Fibroblast of lung (primary cell): ENCODE data around the gene ZNF620. TPM values are rescaled to one million over a fixed set of nuclear protein-coding genes. Genes with fewer than 3 reads are reported as not detected.

Experiments
- DNase-seq, 2 donors: peaks; one replicate each; pipeline versions ENCODE4 v3.0.0 to v3.0.0-alpha.2; 2010; ENCODE audit warnings: low read depth in 2 of 2
- H2AFZ ChIP-seq: 2 replicates; pipeline ENCODE4 v1.5.1; 2012; ENCODE audit warnings: low read length, control low read depth, inconsistent platforms
- H3K27ac ChIP-seq: 2 replicates; pipeline ENCODE4 v1.5.1; 2011; ENCODE audit warnings: low read length, control low read depth; ENCODE audit not compliant: insufficient read depth
- H3K27me3 ChIP-seq: 2 replicates; pipeline ENCODE4 v1.5.1; 2011; ENCODE audit warnings: mild to moderate bottlenecking, low read length; ENCODE audit not compliant: control insufficient read depth, insufficient read depth
- H3K36me3 ChIP-seq: 2 replicates; pipeline ENCODE4 v1.5.1; 2011; ENCODE audit warnings: low read length; ENCODE audit not compliant: control insufficient read depth, insufficient read depth
- H3K4me1 ChIP-seq: 2 replicates; pipeline ENCODE4 v1.5.1; 2011; ENCODE audit warnings: low read length; ENCODE audit not compliant: control insufficient read depth, insufficient read depth; ENCODE audit errors: extremely low read depth
- H3K4me2 ChIP-seq: 2 replicates; pipeline ENCODE4 v1.5.1; 2011; ENCODE audit warnings: low read length, control low read depth; ENCODE audit not compliant: insufficient read depth; ENCODE audit errors: extremely low read depth
- H3K4me3 ChIP-seq, 4 experiments: fragments of 200-600 bp in 1 of 4; sonication (generic) in 1 of 4; replicated peaks in 1 of 4; 2 replicates each; pipeline ENCODE4 v1.5.1; 2011 to 2016; ENCODE audit warnings: low read length in 4 of 4, low read depth in 3 of 4, mild to moderate bottlenecking in 3 of 4, control low read depth in 2 of 4, inconsistent platforms in 1 of 4, mixed read lengths in 1 of 4; ENCODE audit not compliant: insufficient read depth in 1 of 4; ENCODE audit errors: control extremely low read depth in 1 of 4
- H3K79me2 ChIP-seq: 2 replicates; pipeline ENCODE4 v1.5.1; 2012; ENCODE audit warnings: mild to moderate bottlenecking, low read length, inconsistent platforms; ENCODE audit not compliant: control insufficient read depth, insufficient read depth
- H3K9ac ChIP-seq: 2 replicates; pipeline ENCODE4 v1.5.1; 2011; ENCODE audit warnings: mild to moderate bottlenecking, low read length, control low read depth; ENCODE audit not compliant: insufficient read depth
- H3K9me3 ChIP-seq: 2 replicates; pipeline ENCODE4 v1.5.1; 2012; ENCODE audit warnings: low read depth, low read length; ENCODE audit not compliant: control insufficient read depth, insufficient read depth
- H4K20me1 ChIP-seq: 2 replicates; pipeline ENCODE4 v1.5.1; 2011; ENCODE audit warnings: low read length; ENCODE audit not compliant: control insufficient read depth, insufficient read depth; ENCODE audit errors: extremely low read depth
- EZH2 ChIP-seq: IDR thresholded peaks from 2 replicates; pipeline ENCODE4 v1.5.1; 2012; ENCODE audit warnings: low read length, control low read depth, mild to moderate bottlenecking; ENCODE audit errors: missing control alignments
- polyA minus RNA-seq: library from RNA; depleted of rRNA, polyadenylated mRNA; stranded (reverse); fragments of >200 nt; gene quantifications from 2 replicates; pipeline ENCODE4 v1.2.3, GENCODE V29; 2011; ENCODE audit warnings: low replicate concordance
- polyA plus RNA-seq, 2 donors: library from polyadenylated mRNA; depleted of rRNA in 1 of 2; stranded (reverse) in 1 of 2; unstranded in 1 of 2; fragments of >200 nt; gene quantifications; 2 replicates each; pipeline ENCODE4 v1.2.1, GENCODE V29; 2011 to 2012; ENCODE audit warnings: missing spikeins in 1 of 2
- total RNA-seq: library from RNA; depleted of rRNA; stranded (reverse); fragments of >200 nt; gene quantifications from 2 replicates; pipeline ENCODE4 v1.2.1, GENCODE V29; 2014
- TF ChIP-seq, protein P1 (sequence below), 2 donors: IDR thresholded peaks in 1 of 2; conservative IDR thresholded peaks in 1 of 2; 1 replicate in 1 of 2; 2 replicates in 1 of 2; pipeline ENCODE4 v1.5.1; 2011 to 2012; ENCODE audit warnings: low read length in 2 of 2, control low read depth in 1 of 2, inconsistent platforms in 1 of 2, low read depth in 1 of 2, mild to moderate bottlenecking in 1 of 2

Gene ZNF620
- total RNA-seq: 1.3 and 1.5 TPM in 2 replicates
- 0.44 and 0.51 TPM in 2 replicates for polyA plus RNA-seq
- 0.37 and 0.84 TPM in 2 replicates for polyA plus RNA-seq (2012)
- not detected in 2 replicates for polyA minus RNA-seq

GRCh38 chr3:40505599-40506462 is at the start of gene ZNF620:
ZNF620 (plus strand) TSS chr3:40506039; CDS start chr3:40506353, 314 bp downstream.
- no peaks in the 10 kb centered on the region for H3K36me3 ChIP-seq
- peak within 1 kb of the TSS; percentile 45 for H3K9ac ChIP-seq
- peak within 1 kb of the TSS; percentile 46 to 75 (median 62) for H3K4me3 ChIP-seq
- H4K20me1 ChIP-seq: no peaks in the 10 kb centered on the region
- no peaks in the 10 kb centered on the region for H3K79me2 ChIP-seq
- no peaks in the 10 kb centered on the region for H3K9me3 ChIP-seq
- H3K4me2 ChIP-seq: peak within 1 kb of the TSS; percentile 79
- DNase-seq: peak; percentile 59 to 62
- H3K27me3 ChIP-seq: no peaks in the 10 kb centered on the region
- peak within 1 kb of the TSS; percentile 56 for H3K27ac ChIP-seq
- peak within 1 kb of the TSS; percentile 86 for H2AFZ ChIP-seq
- TF ChIP-seq, protein P1, sequence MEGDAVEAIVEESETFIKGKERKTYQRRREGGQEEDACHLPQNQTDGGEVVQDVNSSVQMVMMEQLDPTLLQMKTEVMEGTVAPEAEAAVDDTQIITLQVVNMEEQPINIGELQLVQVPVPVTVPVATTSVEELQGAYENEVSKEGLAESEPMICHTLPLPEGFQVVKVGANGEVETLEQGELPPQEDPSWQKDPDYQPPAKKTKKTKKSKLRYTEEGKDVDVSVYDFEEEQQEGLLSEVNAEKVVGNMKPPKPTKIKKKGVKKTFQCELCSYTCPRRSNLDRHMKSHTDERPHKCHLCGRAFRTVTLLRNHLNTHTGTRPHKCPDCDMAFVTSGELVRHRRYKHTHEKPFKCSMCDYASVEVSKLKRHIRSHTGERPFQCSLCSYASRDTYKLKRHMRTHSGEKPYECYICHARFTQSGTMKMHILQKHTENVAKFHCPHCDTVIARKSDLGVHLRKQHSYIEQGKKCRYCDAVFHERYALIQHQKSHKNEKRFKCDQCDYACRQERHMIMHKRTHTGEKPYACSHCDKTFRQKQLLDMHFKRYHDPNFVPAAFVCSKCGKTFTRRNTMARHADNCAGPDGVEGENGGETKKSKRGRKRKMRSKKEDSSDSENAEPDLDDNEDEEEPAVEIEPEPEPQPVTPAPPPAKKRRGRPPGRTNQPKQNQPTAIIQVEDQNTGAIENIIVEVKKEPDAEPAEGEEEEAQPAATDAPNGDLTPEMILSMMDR (conservative IDR thresholded peaks at IDR 0.05 in 1 of 2, IDR thresholded peaks at IDR 0.05 in 1 of 2; ENCODE audit: low read depth in 1 of 2, low read length in 2 of 2): peak in 1 of 2 donors; percentile 38
- no peak for TF ChIP-seq EZH2
- H3K4me1 ChIP-seq: peaks cover 6% of the 10 kb centered on the region

DNA sequence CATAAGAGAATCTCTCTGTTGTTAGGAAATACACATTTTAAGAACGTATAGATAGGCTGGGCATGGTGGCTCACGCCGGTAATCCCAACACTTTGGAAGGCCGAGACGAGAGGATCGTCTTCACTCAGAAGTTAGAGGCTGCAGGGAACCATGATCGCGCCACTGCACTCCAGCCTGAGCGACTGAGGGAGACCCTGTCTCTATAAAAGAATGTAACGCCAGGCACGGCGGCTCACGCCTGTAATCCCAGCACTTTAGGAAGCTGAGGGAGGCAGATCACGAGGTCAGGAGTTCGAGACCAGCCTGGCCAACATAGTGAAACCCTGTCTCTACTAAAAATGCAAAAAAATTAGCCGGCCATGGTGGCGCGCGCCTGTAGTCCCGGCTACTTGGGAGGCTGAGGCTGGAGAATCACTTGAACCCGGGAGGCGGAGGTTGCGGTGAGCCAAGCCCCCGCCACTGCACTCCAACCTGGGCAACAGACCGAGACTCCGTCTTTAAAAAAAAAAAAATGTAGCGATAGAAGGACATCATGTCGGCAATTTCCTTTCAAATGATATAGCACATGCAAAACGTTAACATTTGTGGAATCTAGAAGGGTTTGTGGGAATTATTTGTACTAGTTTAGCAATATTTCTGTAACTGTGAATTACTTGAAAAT is 49.4 kb upstream of the ZNF620 start:
- peak overlapping the region; percentile 33 to 98 (median 92) for H3K4me3 ChIP-seq
- H3K36me3 ChIP-seq: peaks cover 3% of the 10 kb centered on the region
- TF ChIP-seq, protein P1 (conservative IDR thresholded peaks at IDR 0.05 in 1 of 2, IDR thresholded peaks at IDR 0.05 in 1 of 2; ENCODE audit: low read depth in 1 of 2, low read length in 2 of 2): no peak
- TF ChIP-seq EZH2: no peak
- DNase-seq: no peak
- H3K4me2 ChIP-seq: peak overlapping the region; percentile 77
- peaks cover 30% of the 10 kb centered on the region for H3K79me2 ChIP-seq
- no peaks in the 10 kb centered on the region for H3K9me3 ChIP-seq
- H4K20me1 ChIP-seq: peaks cover 1% of the 10 kb centered on the region
- H3K9ac ChIP-seq: peak overlapping the region; percentile 89
- no peaks in the 10 kb centered on the region for H3K27me3 ChIP-seq
- H2AFZ ChIP-seq: peak overlapping the region; percentile 1
- H3K27ac ChIP-seq: peak overlapping the region; percentile 96
- peaks cover 5% of the 10 kb centered on the region for H3K4me1 ChIP-seq
